ENCODE measurements around the gene RP2.

The RP2 gene

GRCh38 chrX:46823481-46823880 is 13.4 kb upstream of the RP2 start:
- TF ChIP-seq GATA3 (IDR thresholded peaks at IDR 0.05; ENCODE audit: low read depth, low read length) (no peak), GATA2 (IDR thresholded peaks at IDR 0.05; ENCODE audit: low read depth, low read length) (no peak)

- TF ChIP-seq GATA2 (IDR thresholded peaks at IDR 0.05; ENCODE audit: low read depth, low read length) (no peak), GATA3 (IDR thresholded peaks at IDR 0.05; ENCODE audit: low read depth, low read length) (no peak)
These were observed 5.0 kb upstream of the RP2 start for GRCh38 chrX:46831765-46832327.

- TF ChIP-seq GATA3 (IDR thresholded peaks at IDR 0.05; ENCODE audit: low read depth, low read length) (no peak), GATA2 (IDR thresholded peaks at IDR 0.05; ENCODE audit: low read depth, low read length) (no peak)
These were observed 979 bp downstream of the RP2 start for GRCh38 chrX:46837558-46838485.

- no peak for TF ChIP-seq GATA2 (IDR thresholded peaks at IDR 0.05; ENCODE audit: low read depth, low read length)
- no peak for TF ChIP-seq GATA3 (IDR thresholded peaks at IDR 0.05; ENCODE audit: low read depth, low read length)
These were observed 1.6 kb downstream of the RP2 start for GRCh38 chrX:46838486-46838870.

GRCh38 chrX:46838974-46839480 is 2.2 kb downstream of the RP2 start:
- TF ChIP-seq GATA3 (IDR thresholded peaks at IDR 0.05; ENCODE audit: low read depth, low read length) (no peak), GATA2 (IDR thresholded peaks at IDR 0.05; ENCODE audit: low read depth, low read length) (no peak)

- TF ChIP-seq GATA3 (IDR thresholded peaks at IDR 0.05; ENCODE audit: low read depth, low read length) (no peak), GATA2 (IDR thresholded peaks at IDR 0.05; ENCODE audit: low read depth, low read length) (no peak)
These were observed 4.1 kb downstream of the RP2 start for GRCh38 chrX:46840946-46841345.

GRCh38 chrX:46841346-46841745 is 4.5 kb downstream of the RP2 start:
- no peak for TF ChIP-seq GATA2 (IDR thresholded peaks at IDR 0.05; ENCODE audit: low read depth, low read length)
- no peak for TF ChIP-seq GATA3 (IDR thresholded peaks at IDR 0.05; ENCODE audit: low read depth, low read length)

GRCh38 chrX:46844913-46845312 is 8.1 kb downstream of the RP2 start:
- TF ChIP-seq GATA2 (IDR thresholded peaks at IDR 0.05; ENCODE audit: low read depth, low read length) (no peak), GATA3 (IDR thresholded peaks at IDR 0.05; ENCODE audit: low read depth, low read length) (no peak)

GRCh38 chrX:46849933-46850332 is 13.1 kb downstream of the RP2 start:
- no peak for TF ChIP-seq GATA3 (IDR thresholded peaks at IDR 0.05; ENCODE audit: low read depth, low read length)
- no peak for TF ChIP-seq GATA2 (IDR thresholded peaks at IDR 0.05; ENCODE audit: low read depth, low read length)

GRCh38 chrX:46850771-46851170 is 13.9 kb downstream of the RP2 start:
- TF ChIP-seq GATA3 (IDR thresholded peaks at IDR 0.05; ENCODE audit: low read depth, low read length) (no peak), GATA2 (IDR thresholded peaks at IDR 0.05; ENCODE audit: low read depth, low read length) (no peak)

- TF ChIP-seq GATA2 (IDR thresholded peaks at IDR 0.05; ENCODE audit: low read depth, low read length) (no peak), GATA3 (IDR thresholded peaks at IDR 0.05; ENCODE audit: low read depth, low read length) (no peak)
These were observed 19.6 kb downstream of the RP2 start for GRCh38 chrX:46856483-46856882.

- TF ChIP-seq GATA2 (IDR thresholded peaks at IDR 0.05; ENCODE audit: low read depth, low read length) (no peak), GATA3 (IDR thresholded peaks at IDR 0.05; ENCODE audit: low read depth, low read length) (no peak)
These were observed 23.7 kb downstream of the RP2 start for GRCh38 chrX:46860557-46860956.

- TF ChIP-seq GATA3 (IDR thresholded peaks at IDR 0.05; ENCODE audit: low read depth, low read length) (no peak), GATA2 (IDR thresholded peaks at IDR 0.05; ENCODE audit: low read depth, low read length) (no peak)
These were observed 26.2 kb downstream of the RP2 start for GRCh38 chrX:46863072-46863471.

- TF ChIP-seq GATA2 (IDR thresholded peaks at IDR 0.05; ENCODE audit: low read depth, low read length) (no peak), GATA3 (IDR thresholded peaks at IDR 0.05; ENCODE audit: low read depth, low read length) (no peak)
These were observed 27.8 kb downstream of the RP2 start for GRCh38 chrX:46864606-46865005.

GRCh38 chrX:46865281-46865680 is 28.4 kb downstream of the RP2 start:
- TF ChIP-seq GATA3 (IDR thresholded peaks at IDR 0.05; ENCODE audit: low read depth, low read length) (no peak), GATA2 (IDR thresholded peaks at IDR 0.05; ENCODE audit: low read depth, low read length) (no peak)

Data from SH-SY5Y (cell line).